ENCODE data around the gene DDX17. TPM values are rescaled to one million over a fixed set of nuclear protein-coding genes. Genes with fewer than 3 reads are reported as not detected.
A peak's percentile ranks its signal among the peaks of the same experiment; 100 is the strongest.

The DDX17 gene
- total RNA-seq, 1 experiment from 2014 or later, result 343 TPM

DNA sequence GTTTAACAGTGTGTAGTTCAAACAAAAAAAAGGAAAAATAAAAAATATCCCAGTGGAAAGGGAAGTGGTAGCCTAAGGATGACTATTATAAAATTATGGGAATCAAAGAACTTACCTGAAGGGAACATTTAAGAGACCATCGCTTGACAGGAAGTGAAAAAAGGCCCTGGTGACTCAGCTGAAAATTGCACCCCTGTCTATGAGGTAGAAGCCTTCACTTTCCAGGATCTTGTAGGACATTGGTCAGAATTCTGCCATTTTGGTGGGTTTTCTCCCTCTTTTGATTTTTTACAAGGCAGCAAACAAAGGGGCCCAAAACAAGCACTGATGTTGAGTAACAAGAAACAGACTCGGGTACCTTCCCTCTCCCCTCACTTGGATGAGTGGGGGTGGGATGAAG is 15.6 kb downstream of the DDX17 start:
- POLR2A ChIA-PET (ENCODE audit: low non-redundant PET), result no interaction called here
- Histone ChIP-seq H3K27ac (ENCODE audit: low read depth, low read length, poor library complexity, severe bottlenecking) (peak overlapping the region; percentile 17), H3K4me3 (ENCODE audit: low read depth, low read length, poor library complexity, severe bottlenecking) (no peak overlapping the region), H3K9me3 (ENCODE audit: low read depth, low read length, poor library complexity, severe bottlenecking) (no peaks in the 10 kb centered on the region), H3K27me3 (replicated peaks; ENCODE audit: insufficient read depth, low read depth, low read length, poor library complexity) (no peaks in the 10 kb centered on the region), H3K4me1 (ENCODE audit: insufficient read depth, low read length, poor library complexity, severe bottlenecking) (no peaks in the 10 kb centered on the region), H3K36me3 (ENCODE audit: insufficient read depth, low read length, poor library complexity, severe bottlenecking) (peaks cover 100% of the 10 kb centered on the region)
- CTCF ChIA-PET, result no interaction called here
- BruUV-seq (replicated peaks), result no TSS peak
- TF ChIP-seq CTCF (conservative IDR thresholded peaks at IDR 0.05; ENCODE audit: low read depth, low read length), result no peak
- DNase-seq (ENCODE audit: low spot score), result no peak
- intact Hi-C loops (cut with micrococcal nuclease; ENCODE audit: unreplicated experiment), result loop anchor here (10.0 kb wide), 1 partner anchor 616 kb away; no protein-coding TSS in a partner anchor

DNA sequence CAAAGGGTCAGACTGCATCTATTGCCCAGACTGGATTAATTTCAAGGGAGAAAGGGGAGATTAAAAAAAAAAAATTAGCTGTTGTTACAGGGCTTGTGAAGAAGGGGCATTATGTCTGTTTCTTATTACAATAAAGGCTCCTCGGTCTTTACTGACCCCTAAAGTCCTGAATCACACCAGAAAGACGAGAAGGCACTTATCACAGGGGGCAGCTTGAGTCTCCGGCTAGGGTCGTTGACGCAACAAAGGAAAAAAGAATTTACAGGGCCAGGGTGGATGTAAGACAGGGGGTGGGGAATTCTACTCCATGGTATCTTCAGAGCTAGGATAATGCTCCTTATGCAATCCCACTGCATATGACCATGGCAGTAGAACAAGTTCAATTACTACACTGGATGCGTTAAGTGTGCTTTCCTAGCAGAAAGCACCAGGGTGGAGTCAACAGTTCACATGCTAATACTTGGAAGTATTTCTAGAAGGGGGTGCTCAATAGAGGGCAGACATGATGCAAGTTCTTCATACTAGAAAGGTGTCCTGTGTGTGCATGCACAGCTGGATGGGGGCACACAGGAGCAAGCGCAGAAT is 16.5 kb downstream of the DDX17 start:
- CTCF ChIA-PET, result no interaction called here
- TF ChIP-seq EZH2 (IDR thresholded peaks at IDR 0.05; ENCODE audit: borderline replicate concordance, low read depth, low read length, poor library complexity, severe bottlenecking) (no peak), CTCF (conservative IDR thresholded peaks at IDR 0.05; ENCODE audit: low read depth, low read length) (no peak)
- Histone ChIP-seq H3K4me1 (ENCODE audit: insufficient read depth, low read length, poor library complexity, severe bottlenecking) (no peaks in the 10 kb centered on the region), H3K36me3 (ENCODE audit: insufficient read depth, low read length, poor library complexity, severe bottlenecking) (peaks cover 99% of the 10 kb centered on the region), H3K4me3 (ENCODE audit: low read depth, low read length, poor library complexity, severe bottlenecking) (no peak overlapping the region), H3K9me3 (ENCODE audit: low read depth, low read length, poor library complexity, severe bottlenecking) (no peaks in the 10 kb centered on the region), H3K27ac (ENCODE audit: low read depth, low read length, poor library complexity, severe bottlenecking) (peak overlapping the region; percentile 17), H3K27me3 (replicated peaks; ENCODE audit: insufficient read depth, low read depth, low read length, poor library complexity) (no peaks in the 10 kb centered on the region)
- intact Hi-C loops (cut with micrococcal nuclease; ENCODE audit: unreplicated experiment), result loop anchor here (10.0 kb wide), 1 partner anchor 615 kb away; no protein-coding TSS in a partner anchor
- POLR2A ChIA-PET (ENCODE audit: low non-redundant PET), result no interaction called here
- no TSS peak for BruUV-seq (replicated peaks)
- DNase-seq (ENCODE audit: low spot score), result no peak

GRCh38 chr22:38489142-38489541 is 17.0 kb downstream of the DDX17 start:
- no peak overlapping the region for H3K4me3 ChIP-seq (ENCODE audit: low read depth, low read length, poor library complexity, severe bottlenecking)
- no peak for DNase-seq (ENCODE audit: low spot score)
- H3K36me3 ChIP-seq (ENCODE audit: insufficient read depth, low read length, poor library complexity, severe bottlenecking), result peaks cover 99% of the 10 kb centered on the region
- ChIA-PET CTCF (no interaction called here), POLR2A (ENCODE audit: low non-redundant PET) (no interaction called here)
- TF ChIP-seq CTCF (conservative IDR thresholded peaks at IDR 0.05; ENCODE audit: low read depth, low read length), result no peak
- TF ChIP-seq EZH2 (IDR thresholded peaks at IDR 0.05; ENCODE audit: borderline replicate concordance, low read depth, low read length, poor library complexity, severe bottlenecking), result no peak
- BruUV-seq (replicated peaks), result no TSS peak
- no peak overlapping the region for H3K27ac ChIP-seq (ENCODE audit: low read depth, low read length, poor library complexity, severe bottlenecking)
- no peaks in the 10 kb centered on the region for H3K9me3 ChIP-seq (ENCODE audit: low read depth, low read length, poor library complexity, severe bottlenecking)
- no peaks in the 10 kb centered on the region for H3K27me3 ChIP-seq (replicated peaks; ENCODE audit: insufficient read depth, low read depth, low read length, poor library complexity)
- H3K4me1 ChIP-seq (ENCODE audit: insufficient read depth, low read length, poor library complexity, severe bottlenecking), result no peaks in the 10 kb centered on the region
- intact Hi-C loops (cut with micrococcal nuclease; ENCODE audit: unreplicated experiment), result no loop called here
